NB4 (cell line): ENCODE data around the gene S100A1.

Experiments used
- CTCF ChIP-seq: IDR thresholded peaks from one replicate; pipeline ENCODE4 v1.5.1; 2012; ENCODE audit warnings: low read depth, low read length
- MAX ChIP-seq: IDR thresholded peaks from 2 replicates; pipeline ENCODE4 v1.6.1; 2011; ENCODE audit warnings: low read depth, low read length
- POLR2A ChIP-seq: IDR thresholded peaks from 2 replicates; pipeline ENCODE4 v1.6.1; 2011; ENCODE audit warnings: mild to moderate bottlenecking; ENCODE audit not compliant: insufficient read length; ENCODE audit errors: extremely low read depth

GRCh38 chr1:153617663-153618062, 10.6 kb upstream of the S100A1 start:
- TF ChIP-seq CTCF, result peak; percentile 32
- TF ChIP-seq POLR2A, result no peak
- TF ChIP-seq MAX, result no peak
